GM18870 (cell line): Measurements from ENCODE around the gene PLA2G2F.

Source experiments
- ATAC-seq: cut with Tn5 transposase; IDR thresholded peaks from one replicate; pipeline ENCODE4 v1.9.1; 2021; ENCODE audit warnings: moderate library complexity; ENCODE audit not compliant: unreplicated experiment

PLA2G2F gene

GRCh38 chr1:20142001-20142710 lies 3.0 kb downstream of the PLA2G2F start:
- ATAC-seq: no peak

GRCh38 chr1:20143318-20143717 lies 4.2 kb downstream of the PLA2G2F start:
- ATAC-seq: no peak

GRCh38 chr1:20143734-20144565 lies 4.8 kb downstream of the PLA2G2F start:
- ATAC-seq: no peak

- no peak for ATAC-seq
Observed at GRCh38 chr1:20147846-20148570, 8.9 kb downstream of the PLA2G2F start.

- ATAC-seq: no peak
Observed at GRCh38 chr1:20148571-20149500, 9.7 kb downstream of the PLA2G2F start.

GRCh38 chr1:20149601-20150325 lies 10.6 kb downstream of the PLA2G2F start:
- ATAC-seq: no peak

GRCh38 chr1:20150326-20150705 lies 11.2 kb downstream of the PLA2G2F start:
- ATAC-seq: no peak

GRCh38 chr1:20150969-20151368 lies 11.8 kb downstream of the PLA2G2F start:
- ATAC-seq: no peak

- ATAC-seq: no peak
Observed at GRCh38 chr1:20151906-20152598, 12.9 kb downstream of the PLA2G2F start.

- no peak for ATAC-seq
Observed at GRCh38 chr1:20152599-20152930, 13.4 kb downstream of the PLA2G2F start.

- no peak for ATAC-seq
Observed at GRCh38 chr1:20153000-20153418, 13.9 kb downstream of the PLA2G2F start.

GRCh38 chr1:20154301-20154831 lies 15.2 kb downstream of the PLA2G2F start:
- ATAC-seq: no peak

- no peak for ATAC-seq
Observed at GRCh38 chr1:20158358-20159070, 19.4 kb downstream of the PLA2G2F start.

GRCh38 chr1:20160034-20160433 lies 20.9 kb downstream of the PLA2G2F start:
- no peak for ATAC-seq

- ATAC-seq: no peak
Observed at GRCh38 chr1:20164694-20165202, 25.6 kb downstream of the PLA2G2F start.

- no peak for ATAC-seq
Observed at GRCh38 chr1:20165522-20165951, 26.4 kb downstream of the PLA2G2F start.

- no peak for ATAC-seq
Observed at GRCh38 chr1:20166051-20166450, 26.9 kb downstream of the PLA2G2F start.

GRCh38 chr1:20167126-20167525 lies 28.0 kb downstream of the PLA2G2F start:
- no peak for ATAC-seq
